Mesothelial cell of epicardium (in vitro differentiated cells): ENCODE measurements around the gene SUSD4. TPM values are rescaled to one million over a fixed set of nuclear protein-coding genes. Genes with fewer than 3 reads are reported as not detected.
A peak's percentile ranks its signal among the peaks of the same experiment; 100 is the strongest.

Source experiments
- DNase-seq, 2 experiments: peaks; one replicate each; pipeline ENCODE4 v3.0.0; 2021; ENCODE audit warnings: low spot score in 2 of 2; ENCODE audit not compliant: unreplicated experiment in 2 of 2
- H3K27ac Mint-ChIP-seq: 2 replicates; pipeline ENCODE4 v1.8.0; 2021; ENCODE audit warnings: mixed read lengths
- H3K27me3 Mint-ChIP-seq: 2 replicates; pipeline ENCODE4 v1.8.0; 2021; ENCODE audit warnings: low read depth, mixed read lengths
- H3K36me3 Mint-ChIP-seq: 2 replicates; pipeline ENCODE4 v1.8.0; 2021; ENCODE audit warnings: mixed read lengths
- H3K4me1 Mint-ChIP-seq: 2 replicates; pipeline ENCODE4 v1.8.0; 2021; ENCODE audit warnings: mixed read lengths
- H3K4me3 Mint-ChIP-seq: 2 replicates; pipeline ENCODE4 v1.8.0; 2021; ENCODE audit warnings: mild to moderate bottlenecking, moderate library complexity, mixed read lengths
- H3K9me3 Mint-ChIP-seq: 2 replicates; pipeline ENCODE4 v1.8.0; 2021; ENCODE audit warnings: mixed read lengths
- CTCF ChIP-seq: fragments of 200-600 bp; sonication (generic); IDR thresholded peaks from one replicate; pipeline ENCODE4 v1.5.0; 2021; ENCODE audit warnings: antibody characterized with exemption; ENCODE audit not compliant: unreplicated experiment
- total RNA-seq: library from RNA; stranded (reverse); gene quantifications from 3 replicates; pipeline ENCODE4 v1.2.1, GENCODE V29; 2021

The SUSD4 gene
- total RNA-seq, 1 donor from 2014 or later = 0.40 TPM

GRCh38 chr1:223233019-223233409, 131.0 kb downstream of the SUSD4 start:
- H3K27ac Mint-ChIP-seq = no peak overlapping the region
- no peaks in the 10 kb centered on the region for H3K36me3 Mint-ChIP-seq
- peaks cover 9% of the 10 kb centered on the region for H3K27me3 Mint-ChIP-seq
- TF ChIP-seq CTCF = no peak
- DNase-seq = peak in 1 of 2 experiments; percentile 3
- peaks cover 22% of the 10 kb centered on the region for H3K9me3 Mint-ChIP-seq
- H3K4me3 Mint-ChIP-seq = no peak overlapping the region
- H3K4me1 Mint-ChIP-seq = peaks cover 19% of the 10 kb centered on the region

GRCh38 chr1:223231581-223231980, 132.4 kb downstream of the SUSD4 start:
- Mint-ChIP-seq H3K9me3 (peaks cover 8% of the 10 kb centered on the region), H3K27ac (no peak overlapping the region), H3K4me1 (peaks cover 19% of the 10 kb centered on the region), H3K4me3 (no peak overlapping the region), H3K36me3 (no peaks in the 10 kb centered on the region), H3K27me3 (peaks cover 16% of the 10 kb centered on the region)
- no peak for TF ChIP-seq CTCF
- DNase-seq = peak in 1 of 2 experiments; percentile 7

GRCh38 chr1:223231011-223231572, 132.9 kb downstream of the SUSD4 start:
- H3K27me3 Mint-ChIP-seq = peaks cover 19% of the 10 kb centered on the region
- H3K4me1 Mint-ChIP-seq = peaks cover 19% of the 10 kb centered on the region
- H3K4me3 Mint-ChIP-seq = no peak overlapping the region
- no peak overlapping the region for H3K27ac Mint-ChIP-seq
- H3K9me3 Mint-ChIP-seq = peaks cover 5% of the 10 kb centered on the region
- no peaks in the 10 kb centered on the region for H3K36me3 Mint-ChIP-seq
- TF ChIP-seq CTCF = no peak
- peak in 1 of 2 experiments; percentile 24 for DNase-seq

GRCh38 chr1:223230161-223230881, 133.7 kb downstream of the SUSD4 start:
- Mint-ChIP-seq H3K27ac (no peak overlapping the region), H3K4me1 (peaks cover 19% of the 10 kb centered on the region), H3K27me3 (peaks cover 25% of the 10 kb centered on the region), H3K36me3 (no peaks in the 10 kb centered on the region), H3K9me3 (no peaks in the 10 kb centered on the region), H3K4me3 (no peak overlapping the region)
- peak in 1 of 2 experiments; percentile 21 for DNase-seq
- TF ChIP-seq CTCF = no peak

GRCh38 chr1:223229756-223230155, 134.2 kb downstream of the SUSD4 start:
- H3K4me1 Mint-ChIP-seq = peaks cover 19% of the 10 kb centered on the region
- peak in 1 of 2 experiments; percentile 21 for DNase-seq
- H3K36me3 Mint-ChIP-seq = no peaks in the 10 kb centered on the region
- H3K4me3 Mint-ChIP-seq = no peak overlapping the region
- no peaks in the 10 kb centered on the region for H3K9me3 Mint-ChIP-seq
- no peak overlapping the region for H3K27ac Mint-ChIP-seq
- H3K27me3 Mint-ChIP-seq = peaks cover 26% of the 10 kb centered on the region
- no peak for TF ChIP-seq CTCF
